NOMO-1 treated with dmso at 0.1 percent for 144 hours (cell line): ENCODE results near the gene ST8SIA4.
"Not testable (repeated sequence)": the region's sequence is repeated elsewhere in the genome, so short reads cannot be mapped to it uniquely, and the experiment has no call there.

ENCODE experiments used
- DNase-seq: peaks from one replicate; lab custom pipeline; 2025; ENCODE audit not compliant: unreplicated experiment; lab: John Stamatoyannopoulos, UW

Gene ST8SIA4

GRCh38 chr5:100788417-100788816 lies 114.7 kb downstream of the ST8SIA4 start:
- no peak for DNase-seq

- no peak for DNase-seq
These were observed 115.4 kb downstream of the ST8SIA4 start for GRCh38 chr5:100787648-100788047.

- DNase-seq, result not testable (repeated sequence)
These were observed 117.5 kb downstream of the ST8SIA4 start for GRCh38 chr5:100785536-100785935.

- DNase-seq, result peak; percentile 26
These were observed 122.7 kb downstream of the ST8SIA4 start for GRCh38 chr5:100780376-100780870.

- peak; percentile 29 for DNase-seq
These were observed 123.3 kb downstream of the ST8SIA4 start for GRCh38 chr5:100779669-100780375.

- DNase-seq, result peak; percentile 91
These were observed 125.3 kb downstream of the ST8SIA4 start for GRCh38 chr5:100777680-100778300.

- DNase-seq, result no peak
These were observed 127.6 kb downstream of the ST8SIA4 start for GRCh38 chr5:100775533-100775855.

GRCh38 chr5:100772548-100772947 lies 130.5 kb downstream of the ST8SIA4 start:
- DNase-seq, result no peak

GRCh38 chr5:100772006-100772405 lies 131.1 kb downstream of the ST8SIA4 start:
- no peak for DNase-seq

GRCh38 chr5:100771181-100771580 lies 131.9 kb downstream of the ST8SIA4 start:
- no peak for DNase-seq

GRCh38 chr5:100768221-100768620 lies 134.9 kb downstream of the ST8SIA4 start:
- DNase-seq, result no peak

GRCh38 chr5:100762995-100763394 lies 140.1 kb downstream of the ST8SIA4 start:
- DNase-seq, result no peak

GRCh38 chr5:100762108-100762507 lies 141.0 kb downstream of the ST8SIA4 start:
- no peak for DNase-seq

- DNase-seq, result no peak
These were observed 141.9 kb downstream of the ST8SIA4 start for GRCh38 chr5:100761192-100761591.

- no peak for DNase-seq
These were observed 142.4 kb downstream of the ST8SIA4 start for GRCh38 chr5:100760688-100761087.

- DNase-seq, result no peak
These were observed 144.3 kb downstream of the ST8SIA4 start for GRCh38 chr5:100758780-100759179.

- no peak for DNase-seq
These were observed 144.8 kb downstream of the ST8SIA4 start for GRCh38 chr5:100758306-100758705.

GRCh38 chr5:100757618-100758017 lies 145.5 kb downstream of the ST8SIA4 start:
- DNase-seq, result no peak
